Heart left ventricle (tissue), 13 donors: ENCODE measurements around the gene OTUD7B.

Experiments
- CTCF ChIP-seq, 12 donors: fragments of 200-600 bp; sonication (generic) in 4 of 12; IDR thresholded peaks; one replicate each; pipeline versions ENCODE4 v1.5.0 to v1.8.0; 2018 to 2022; ENCODE audit warnings: antibody characterized with exemption in 12 of 12, mild to moderate bottlenecking in 5 of 12
- POLR2A ChIP-seq, 2 donors: fragments of 450-650 bp; IDR thresholded peaks; one replicate each; pipeline ENCODE4 v1.6.1; 2017; ENCODE audit warnings: antibody characterized with exemption in 2 of 2, mild to moderate bottlenecking in 2 of 2, moderate library complexity in 2 of 2
- donor health status: ischemic (EF 13 %, LVEDD 7.1; RV severe dilation, severe dysfunction).
- donor health status: DM: no; HTN: yes; CAD: no.
- donor health status: DM: no; HTN: no; CAD: no.
- donor health status: ischemic (EF 25% LVEDD 6.9; RV normal size, moderate dysfunction).
- donor health status: ischemic (EF 25% LVEDD 5.7; RV mildly dilated, moderate dysfunction).
- donor health status: ischemic (EF 35%, LVEDD 5.7; RV mildly dilated, moderate dysfunction).
- donor health status: nonischemic (EF 11% LVEDD 7.7; RV severe dilation, severe dysfunction).
- donor health status: DM: yes; HTN: yes; CAD: no.
- donor health status: PGD.
- donor health status: ischemic (EF 29% LVEDD 5.4; RV normal size, mild dysfunction).
- donor health status: nonischemic (EF 23%, LVEDD 6.1; RV moderate dilation, normal function).

GRCh38 chr1:149933208-149933607, 77.3 kb downstream of the OTUD7B start:
- TF ChIP-seq CTCF (IDR thresholded peaks at IDR 0.05) (no peak), POLR2A (IDR thresholded peaks at IDR 0.05) (no peak)
